OCI-LY7 (cell line): ENCODE measurements around the gene PCNX1.

ENCODE experiments used
- CTCF ChIP-seq: fragments of 200-600 bp; sonication (generic); conservative IDR thresholded peaks from 2 replicates; pipeline ENCODE4 v1.5.1; 2014; ENCODE audit warnings: mild to moderate bottlenecking, antibody characterized with exemption, low read length, moderate library complexity, mixed read lengths
- EZH2phosphoT487 ChIP-seq: fragments of 200-600 bp; sonication (generic); IDR thresholded peaks from 2 replicates; pipeline ENCODE4 v1.6.1; 2018; ENCODE audit warnings: low read depth, borderline replicate concordance, mild to moderate bottlenecking, mixed run types, antibody characterized with exemption, low read length, moderate library complexity, mixed read lengths

DNA sequence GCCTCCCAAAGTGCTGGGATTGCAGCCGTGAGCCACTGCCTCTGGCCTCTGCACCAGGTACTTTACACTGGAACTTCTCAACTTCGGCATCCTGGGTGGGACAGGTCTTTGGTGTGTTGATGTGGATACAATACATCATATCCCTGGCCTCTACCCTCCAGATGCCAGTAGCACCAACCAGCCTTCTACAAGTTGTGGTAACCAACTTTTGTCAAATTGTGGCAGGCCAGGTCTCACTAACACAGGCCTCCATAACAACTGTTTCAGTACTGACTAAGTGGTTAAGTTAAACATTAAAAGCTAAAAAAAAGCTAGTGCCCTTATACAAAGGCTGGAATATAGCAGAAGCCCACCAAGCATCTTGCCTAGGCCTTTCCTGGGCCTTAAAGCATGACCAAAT lies 232.9 kb downstream of the PCNX1 start:
- TF ChIP-seq CTCF (no peak), EZH2phosphoT487 (no peak)
